GM12878 (cell line): ENCODE measurements around the gene NTN3.

Experiments used
- CHD4 ChIP-seq: fragments of 200-600 bp; sonication (generic); IDR thresholded peaks from 2 replicates; pipeline ENCODE4 v1.6.1; 2016; ENCODE audit warnings: mild to moderate bottlenecking
- EZH2 ChIP-seq: IDR thresholded peaks from 2 replicates; pipeline ENCODE4 v1.6.1; 2012; ENCODE audit warnings: low read depth, mild to moderate bottlenecking, control low read depth, inconsistent platforms, low read length, borderline replicate concordance; ENCODE audit not compliant: control insufficient read depth
- FOS ChIP-seq: IDR thresholded peaks from 3 replicates; pipeline ENCODE4 v1.6.1; 2011; ENCODE audit warnings: borderline replicate concordance; ENCODE audit not compliant: insufficient read length; ENCODE audit errors: extremely low read depth
- KDM1A ChIP-seq: fragments of 200-600 bp; sonication (generic); IDR thresholded peaks from 2 replicates; pipeline ENCODE4 v1.6.1; 2016; ENCODE audit warnings: borderline replicate concordance
- NFIC ChIP-seq: IDR thresholded peaks from 2 replicates; pipeline ENCODE4 v1.6.1; 2012; ENCODE audit warnings: low read depth, mild to moderate bottlenecking, inconsistent platforms, low read length, moderate library complexity
- NRF1 ChIP-seq: conservative IDR thresholded peaks from 2 replicates; pipeline ENCODE4 v1.6.1; 2011; ENCODE audit warnings: mild to moderate bottlenecking, low read depth, low read length, improper control_type of control experiment
- POLR2A ChIP-seq: IDR thresholded peaks from 2 replicates; pipeline ENCODE4 v1.6.1; 2011; ENCODE audit warnings: low read depth, mild to moderate bottlenecking, low read length
- SUZ12 ChIP-seq: fragments of 200-600 bp; sonication (generic); IDR thresholded peaks from one replicate; pipeline ENCODE4 v1.6.1; 2018; ENCODE audit warnings: antibody characterized with exemption, mild to moderate bottlenecking; ENCODE audit not compliant: unreplicated experiment
- USF2 ChIP-seq: IDR thresholded peaks from 2 replicates; pipeline ENCODE4 v1.6.1; 2011; ENCODE audit warnings: low read depth, low read length, improper control_type of control experiment, borderline replicate concordance
- YY1 ChIP-seq: IDR thresholded peaks from 2 replicates; pipeline ENCODE4 v1.6.1; 2011; ENCODE audit warnings: low read depth, mild to moderate bottlenecking, low read length
- ZNF24 ChIP-seq: fragments of 450-650 bp; IDR thresholded peaks from 2 replicates; pipeline ENCODE4 v1.6.1; 2017; ENCODE audit warnings: antibody characterized with exemption, mild to moderate bottlenecking

- TF ChIP-seq POLR2A (no peak), EZH2 (no peak), KDM1A (no peak), YY1 (no peak), USF2 (no peak), ZNF24 (no peak), NFIC (no peak), CHD4 (no peak), SUZ12 (no peak), NRF1 (no peak), FOS (no peak)
Observed at GRCh38 chr16:2473446-2473926, 2.4 kb downstream of the NTN3 start.
